NT2/D1 (cell line): ENCODE data around the gene PRRX2.

Source experiments
- YY1 ChIP-seq: IDR thresholded peaks from 2 replicates; pipeline ENCODE4 v1.6.1; 2011; ENCODE audit not compliant: insufficient read length, insufficient read depth
- ZNF274 ChIP-seq: IDR thresholded peaks from 2 replicates; pipeline ENCODE4 v1.6.1; 2011; ENCODE audit warnings: mild to moderate bottlenecking, low read depth, low read length

GRCh38 chr9:129647635-129648034 lies 17.8 kb upstream of the PRRX2 start:
- no peak for TF ChIP-seq ZNF274
- TF ChIP-seq YY1, result no peak
